ENCODE results near the gene EN2. TPM values are rescaled to one million over a fixed set of nuclear protein-coding genes. Genes with fewer than 3 reads are reported as not detected.

EN2 gene
- total and polyA plus RNA-seq, 2 of the 13 experiments (the other 11 are each of a cell fraction or from before 2014, with no cell fraction given) = not detected

GRCh38 chr7:155494551-155494950, 36.6 kb downstream of the EN2 start (continued):
- TF ChIP-seq ATRX (CRISPR knock-in tag; IDR thresholded peaks at IDR 0.05; ENCODE audit: borderline replicate concordance) = no peak

GRCh38 chr7:155495440-155496248, 37.7 kb downstream of the EN2 start:
- H4K20me1 ChIP-seq (ENCODE audit: insufficient read depth, low read length) = no peaks in the 10 kb centered on the region
- H3K9me3 ChIP-seq (ENCODE audit: low read length) = no peaks in the 10 kb centered on the region
- TF ChIP-seq CENPX (CRISPR knock-in tag; IDR thresholded peaks at IDR 0.05) (no peak), ZBTB7A (CRISPR knock-in tag; IDR thresholded peaks at IDR 0.05) (no peak), ZFP36L2 (CRISPR knock-in tag; IDR thresholded peaks at IDR 0.05) (no peak), RBM22 (optimal IDR thresholded peaks at IDR 0.05; ENCODE audit: low read length) (no peak), SP1 (IDR thresholded peaks at IDR 0.05) (no peak), SP1 (CRISPR knock-in tag; IDR thresholded peaks at IDR 0.05) (no peak), ZNF605 (CRISPR knock-in tag; IDR thresholded peaks at IDR 0.05) (no peak), ZFP82 (CRISPR knock-in tag; IDR thresholded peaks at IDR 0.05; ENCODE audit: borderline replicate concordance) (no peak), ZNF547 (CRISPR knock-in tag; IDR thresholded peaks at IDR 0.05) (no peak), THAP9 (CRISPR knock-in tag; IDR thresholded peaks at IDR 0.05; ENCODE audit: borderline replicate concordance) (no peak), ZNF629 (CRISPR knock-in tag; conservative IDR thresholded peaks at IDR 0.05) (no peak), ZNF24 (IDR thresholded peaks at IDR 0.05) (no peak), GTF3A (CRISPR knock-in tag; conservative IDR thresholded peaks at IDR 0.05) (no peak), ZFY (CRISPR knock-in tag; IDR thresholded peaks at IDR 0.05) (no peak), SRSF9 (IDR thresholded peaks at IDR 0.05; ENCODE audit: borderline replicate concordance, insufficient read depth, low read depth, low read length, poor library complexity, severe bottlenecking) (no peak)
- TF ChIP-seq, protein P1, sequence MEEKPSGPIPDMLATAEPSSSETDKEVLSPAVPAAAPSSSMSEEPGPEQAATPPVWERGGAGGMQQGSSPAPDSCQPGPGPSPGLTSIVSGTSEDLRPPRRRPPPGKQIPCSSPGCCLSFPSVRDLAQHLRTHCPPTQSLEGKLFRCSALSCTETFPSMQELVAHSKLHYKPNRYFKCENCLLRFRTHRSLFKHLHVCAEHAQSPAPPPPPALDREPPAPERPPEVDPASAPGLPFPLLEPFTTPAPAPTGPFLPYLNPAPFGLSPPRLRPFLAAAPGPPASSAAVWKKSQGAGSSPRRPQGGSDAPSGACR (CRISPR knock-in tag; IDR thresholded peaks at IDR 0.05) = no peak
- TF ChIP-seq, protein P2, sequence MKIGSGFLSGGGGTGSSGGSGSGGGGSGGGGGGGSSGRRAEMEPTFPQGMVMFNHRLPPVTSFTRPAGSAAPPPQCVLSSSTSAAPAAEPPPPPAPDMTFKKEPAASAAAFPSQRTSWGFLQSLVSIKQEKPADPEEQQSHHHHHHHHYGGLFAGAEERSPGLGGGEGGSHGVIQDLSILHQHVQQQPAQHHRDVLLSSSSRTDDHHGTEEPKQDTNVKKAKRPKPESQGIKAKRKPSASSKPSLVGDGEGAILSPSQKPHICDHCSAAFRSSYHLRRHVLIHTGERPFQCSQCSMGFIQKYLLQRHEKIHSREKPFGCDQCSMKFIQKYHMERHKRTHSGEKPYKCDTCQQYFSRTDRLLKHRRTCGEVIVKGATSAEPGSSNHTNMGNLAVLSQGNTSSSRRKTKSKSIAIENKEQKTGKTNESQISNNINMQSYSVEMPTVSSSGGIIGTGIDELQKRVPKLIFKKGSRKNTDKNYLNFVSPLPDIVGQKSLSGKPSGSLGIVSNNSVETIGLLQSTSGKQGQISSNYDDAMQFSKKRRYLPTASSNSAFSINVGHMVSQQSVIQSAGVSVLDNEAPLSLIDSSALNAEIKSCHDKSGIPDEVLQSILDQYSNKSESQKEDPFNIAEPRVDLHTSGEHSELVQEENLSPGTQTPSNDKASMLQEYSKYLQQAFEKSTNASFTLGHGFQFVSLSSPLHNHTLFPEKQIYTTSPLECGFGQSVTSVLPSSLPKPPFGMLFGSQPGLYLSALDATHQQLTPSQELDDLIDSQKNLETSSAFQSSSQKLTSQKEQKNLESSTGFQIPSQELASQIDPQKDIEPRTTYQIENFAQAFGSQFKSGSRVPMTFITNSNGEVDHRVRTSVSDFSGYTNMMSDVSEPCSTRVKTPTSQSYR (CRISPR knock-in tag; IDR thresholded peaks at IDR 0.05; ENCODE audit: borderline replicate concordance) = no peak
- intact Hi-C loops (cut with micrococcal nuclease; ENCODE audit: unreplicated experiment) (no loop called here), in situ Hi-C loops (cut with HindIII; ENCODE audit: extremely low pct_ligation_motif_present, low pct_unique_long_range_greater_than_20kb) (no loop called here)
- peaks cover 7% of the 10 kb centered on the region for H3K4me1 ChIP-seq (ENCODE audit: insufficient read depth, low read length)
- no peak overlapping the region for H3K27ac ChIP-seq (ENCODE audit: extremely low read length, insufficient read depth, low read length)
- no TSS peak for BruUV-seq (replicated peaks)
- no peak for DNase-seq (ENCODE audit: low spot score)
- H3K27me3 ChIP-seq (ENCODE audit: control insufficient read depth in 1 of 2, insufficient read depth in 2 of 2, low read length in 2 of 2) = peaks cover 5 to 74% of the 10 kb centered on the region in 2 experiments; a peak in 4 of 5 replicates
- H3K36me3 ChIP-seq (replicated peaks in 1 of 2; ENCODE audit: control insufficient read depth in 1 of 2, insufficient read depth in 2 of 2, low read length in 2 of 2) = no peaks in the 10 kb centered on the region
- no peak overlapping the region for H3K9ac ChIP-seq (ENCODE audit: insufficient read depth, low read depth, low read length)
- POLR2A ChIA-PET = no interaction called here
- no peak overlapping the region for H3K4me3 ChIP-seq (replicated peaks in 1 of 3; ENCODE audit: insufficient read depth in 1 of 3, low read depth in 2 of 3, low read length in 3 of 3)
- H2AFZ ChIP-seq (ENCODE audit: low read length) = no peak overlapping the region
- H3K79me2 ChIP-seq (ENCODE audit: insufficient read depth, low read length) = no peaks in the 10 kb centered on the region
- CTCF ChIA-PET (ENCODE audit: low intra/inter-chr PET ratio, low total read pairs) = no interaction called here
- ATAC-seq = no peak; the same call in 1 of the 3 replicates
- FAIRE-seq = no peak
- 43% methylated on average over 7 of the region's 13 CpGs for WGBS (ENCODE audit: low lambda C conversion rate)
- no peak overlapping the region for H3K4me2 ChIP-seq (ENCODE audit: low read depth, low read length)

Measured in HepG2 (cell line).